Activated gamma-delta T cell treated with anti-CD3 and anti-CD28 coated beads, Interleukin-2, amount 50 U/mL, for 16 hours (primary cell): ENCODE results near the gene RASGRP1.

Experiments used
- DNase-seq: peaks from one replicate; pipeline ENCODE4 v3.0.0-alpha.2; 2020; ENCODE audit warnings: low read depth

The RASGRP1 gene

GRCh38 chr15:38535491-38536200 lies 29.0 kb downstream of the RASGRP1 start:
- DNase-seq: no peak

- no peak for DNase-seq
Measured at GRCh38 chr15:38534691-38535090, 29.9 kb downstream of the RASGRP1 start.

DNA sequence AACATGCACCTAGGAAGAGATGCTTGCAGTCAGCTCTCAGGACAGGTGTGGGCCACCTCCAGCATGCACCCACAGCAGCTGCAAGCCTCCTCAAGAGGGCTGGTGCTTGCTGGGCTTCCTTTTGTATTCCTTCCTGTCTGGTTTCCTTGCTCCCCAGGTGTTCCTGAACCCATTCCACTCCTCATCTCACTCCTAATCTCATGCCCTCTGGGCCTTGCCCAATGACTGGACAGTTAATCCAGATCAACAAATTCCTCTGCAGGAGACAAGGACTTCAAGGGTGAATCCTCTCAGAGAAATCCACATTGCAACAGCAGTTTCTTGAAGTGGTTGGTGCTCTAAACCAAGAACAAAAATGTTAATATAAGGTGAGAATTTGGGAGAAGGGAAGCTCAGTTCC lies 30.7 kb downstream of the RASGRP1 start:
- DNase-seq: no peak

DNA sequence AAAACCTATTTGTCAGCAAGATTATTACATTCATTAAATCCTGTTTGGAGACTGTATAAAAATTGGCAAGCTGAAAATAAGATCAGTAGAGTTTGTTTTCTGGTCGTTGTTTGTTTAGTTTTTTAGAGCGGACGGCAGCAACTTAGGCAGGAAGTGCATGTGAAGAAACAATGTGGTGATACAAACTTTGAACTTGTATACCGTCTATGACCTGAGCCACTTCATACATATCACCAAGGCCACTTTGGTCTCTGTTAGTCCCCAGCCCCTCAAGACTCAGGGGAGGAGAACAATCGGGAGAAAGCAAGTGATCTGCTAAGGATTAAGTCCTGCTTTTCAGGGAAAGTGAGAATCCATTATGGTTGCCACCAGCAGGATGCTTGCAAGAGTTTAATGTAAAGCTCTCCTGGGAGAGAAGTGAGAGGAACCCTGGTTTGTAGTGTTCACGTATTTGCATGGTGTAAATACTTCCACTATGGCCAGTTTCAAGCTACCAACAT lies 31.1 kb downstream of the RASGRP1 start:
- DNase-seq: no peak

- no peak for DNase-seq
Measured at GRCh38 chr15:38532728-38533127, 31.9 kb downstream of the RASGRP1 start.

- DNase-seq: no peak
Measured at GRCh38 chr15:38531509-38531908, 33.1 kb downstream of the RASGRP1 start.

DNA sequence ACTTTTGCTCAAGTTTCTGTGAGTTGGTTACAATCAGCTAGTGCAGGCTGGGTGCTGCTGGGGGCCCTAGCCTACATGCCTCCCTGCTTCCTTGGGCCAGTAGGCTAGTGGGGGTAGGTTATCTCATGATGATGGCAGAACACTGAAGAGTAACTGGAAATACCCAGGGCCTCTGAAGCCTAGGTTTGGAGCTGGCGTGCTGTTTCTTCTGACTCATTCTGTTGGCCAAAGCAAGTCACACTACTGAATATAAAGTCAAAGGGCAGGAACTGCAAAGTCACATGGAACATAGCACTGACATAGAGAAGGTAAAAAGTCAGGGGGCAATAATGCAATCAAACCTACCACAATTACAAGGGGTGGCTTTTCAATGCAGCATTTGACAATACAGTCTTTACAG lies 34.5 kb downstream of the RASGRP1 start:
- peak; percentile 14 for DNase-seq

DNA sequence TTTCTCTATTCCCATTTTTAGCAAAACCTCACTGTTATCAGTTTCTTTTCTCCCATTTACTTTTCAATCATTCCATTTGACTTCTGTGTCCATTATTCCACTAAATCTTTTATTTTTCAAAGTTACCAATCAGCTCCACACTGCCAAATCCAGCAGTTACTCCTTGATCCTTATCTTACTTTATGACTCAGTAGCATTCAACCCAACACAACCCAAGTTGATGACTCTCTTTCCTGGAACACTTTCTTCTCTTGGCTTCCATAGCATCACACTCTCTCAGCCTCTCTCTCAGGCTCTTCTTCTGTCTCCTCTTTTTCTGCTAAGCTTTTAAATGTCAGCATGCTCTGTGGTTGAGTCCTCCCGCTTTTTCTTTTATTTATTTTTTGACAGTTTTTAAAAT lies 36.3 kb downstream of the RASGRP1 start:
- DNase-seq: no peak

DNA sequence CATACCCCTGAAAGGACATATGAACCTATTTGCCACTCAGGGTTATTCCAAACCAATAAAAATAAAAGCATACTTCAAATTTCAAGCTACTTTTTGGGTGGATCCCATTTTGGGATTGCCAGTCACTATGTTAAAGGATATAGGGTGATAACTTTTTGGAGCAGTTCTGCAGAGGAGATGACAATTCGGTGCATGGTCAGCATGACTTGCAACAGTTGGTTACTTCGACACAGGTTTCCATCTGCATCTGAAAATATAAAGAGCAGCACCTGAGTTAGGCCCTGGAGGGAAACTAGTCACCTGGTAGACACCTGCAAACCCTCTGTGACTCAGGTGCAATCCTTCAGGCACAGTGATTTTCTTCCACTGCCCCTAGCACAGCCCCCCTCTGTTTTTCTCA lies 38.5 kb downstream of the RASGRP1 start:
- no peak for DNase-seq

- DNase-seq: no peak
Measured at GRCh38 chr15:38525489-38525888, 39.1 kb downstream of the RASGRP1 start.

DNA sequence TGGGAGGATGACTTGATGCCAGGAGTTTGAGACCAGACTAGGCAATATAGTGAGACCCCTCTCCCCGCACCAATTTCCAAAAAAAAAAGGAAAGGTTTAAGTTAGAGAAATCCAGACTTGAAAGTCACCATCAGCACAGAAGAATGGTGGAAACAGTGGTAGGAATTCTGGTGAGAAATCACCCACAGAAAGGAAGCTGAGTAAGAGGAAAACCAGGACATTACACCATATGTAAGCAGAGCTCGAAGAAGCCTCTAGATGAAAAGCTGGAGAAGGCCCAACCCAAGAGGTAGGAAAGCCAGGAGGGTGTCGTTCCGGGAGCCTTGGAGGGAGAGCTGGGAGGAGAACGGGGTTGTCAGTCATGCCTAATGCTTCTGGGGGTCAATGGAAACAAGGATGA lies 40.5 kb downstream of the RASGRP1 start:
- DNase-seq: no peak

DNA sequence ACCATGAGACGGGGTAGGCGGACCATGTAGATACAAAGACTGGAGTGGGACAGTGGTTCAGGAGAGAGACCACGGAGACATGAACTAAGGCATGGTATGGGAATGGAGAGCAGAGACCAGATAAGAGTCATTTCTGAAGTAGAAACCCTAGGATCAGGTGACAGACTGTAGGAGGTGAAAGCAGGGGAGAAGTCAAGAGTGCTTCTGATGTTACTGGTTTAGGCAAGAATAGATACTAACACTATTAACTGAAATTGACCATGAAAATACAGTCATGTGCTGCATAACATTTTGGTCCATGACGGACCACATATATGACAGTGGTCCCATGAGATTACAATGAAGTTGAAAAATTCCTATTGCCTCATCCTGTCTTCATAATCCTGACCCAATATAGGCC lies 41.7 kb downstream of the RASGRP1 start:
- no peak for DNase-seq

DNA sequence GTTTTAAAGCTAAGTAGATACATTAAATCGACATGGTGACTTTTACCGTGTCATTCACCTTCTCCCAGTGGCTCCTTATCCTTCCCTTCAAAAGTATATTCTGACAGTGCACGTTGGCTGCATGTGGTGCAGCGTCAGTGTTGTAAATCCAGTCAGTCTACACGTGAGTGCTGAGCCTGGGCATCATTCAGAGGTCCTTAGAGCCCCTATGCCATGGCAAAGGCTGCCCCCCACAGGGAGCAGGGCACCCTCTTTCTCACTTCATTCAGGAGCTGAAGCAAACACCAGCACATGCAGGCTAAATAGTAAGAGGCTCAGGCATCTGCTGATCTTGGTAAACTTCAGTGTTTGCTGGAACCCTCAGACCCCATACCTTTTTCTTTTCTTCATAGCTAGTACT lies 43.3 kb downstream of the RASGRP1 start:
- no peak for DNase-seq

DNA sequence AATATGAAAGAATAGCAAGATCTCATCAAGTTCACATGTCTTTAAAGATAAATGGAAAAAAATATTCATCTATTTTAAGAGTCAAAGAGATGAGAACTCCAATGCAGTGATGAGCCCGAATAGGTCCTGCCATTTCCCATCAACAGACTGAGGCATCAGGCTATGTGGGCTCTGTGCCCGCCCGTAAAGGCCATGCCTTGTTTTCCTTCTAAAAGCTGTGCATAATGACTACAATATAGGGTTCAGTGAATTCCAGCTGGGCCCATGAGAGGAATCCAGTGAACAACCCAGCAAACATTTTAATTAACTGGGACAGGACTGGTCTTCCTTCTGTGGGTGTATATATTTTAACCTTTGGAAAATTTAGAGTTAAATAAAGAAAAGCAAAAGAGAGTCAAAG lies 44.6 kb downstream of the RASGRP1 start:
- no peak for DNase-seq

DNA sequence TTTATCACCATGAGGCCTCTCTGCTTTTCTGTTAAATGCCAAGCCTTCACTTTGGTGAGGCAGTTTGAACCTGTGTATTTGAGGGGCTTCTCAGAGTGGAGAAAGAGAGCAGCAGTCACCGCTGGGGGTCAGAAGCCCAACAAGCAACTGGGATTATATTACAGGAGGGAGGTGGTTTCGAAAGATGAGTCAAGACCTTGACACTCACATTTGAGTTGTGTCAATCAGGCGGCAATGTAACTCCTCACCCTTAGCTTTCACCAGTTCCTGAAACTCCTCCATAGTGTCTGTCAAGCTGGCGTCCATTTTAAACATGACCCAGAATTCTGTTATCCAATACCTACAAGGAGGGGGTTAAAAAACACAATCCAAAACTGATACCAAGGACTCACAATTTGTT lies 46.5 kb downstream of the RASGRP1 start:
- DNase-seq: no peak

DNA sequence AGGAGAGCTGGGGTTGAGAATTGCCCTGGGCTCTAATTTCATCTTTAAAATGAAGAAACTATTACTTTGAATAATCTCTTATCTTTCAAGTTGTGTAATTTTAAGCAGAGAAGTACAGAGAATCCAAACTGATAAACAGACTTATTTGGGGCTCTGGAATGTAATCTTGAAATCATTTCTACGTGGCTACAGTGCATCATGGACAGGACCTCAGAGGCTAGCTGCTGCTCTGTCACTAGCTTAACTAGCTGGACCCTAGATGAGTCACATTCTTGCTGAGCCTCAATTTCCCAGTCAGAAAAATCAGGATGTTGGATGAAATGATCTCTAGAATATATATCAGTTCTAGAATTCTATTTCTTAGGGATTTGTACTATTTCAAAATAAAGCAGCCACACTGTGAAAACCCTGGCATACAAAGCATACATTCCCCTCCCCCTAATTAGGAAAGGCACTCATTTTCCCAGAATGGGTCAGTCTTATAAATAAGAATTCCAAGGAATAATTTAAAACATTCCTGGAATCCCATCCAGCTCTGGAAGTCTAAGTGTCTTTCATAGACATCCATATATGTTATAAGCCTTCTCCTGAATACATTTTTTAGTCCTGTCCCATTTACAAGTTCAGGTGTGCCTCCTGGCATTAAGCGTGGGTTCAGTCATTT lies 47.2 kb downstream of the RASGRP1 start:
- DNase-seq: no peak

- no peak for DNase-seq
Measured at GRCh38 chr15:38516626-38517025, 48.0 kb downstream of the RASGRP1 start.

DNA sequence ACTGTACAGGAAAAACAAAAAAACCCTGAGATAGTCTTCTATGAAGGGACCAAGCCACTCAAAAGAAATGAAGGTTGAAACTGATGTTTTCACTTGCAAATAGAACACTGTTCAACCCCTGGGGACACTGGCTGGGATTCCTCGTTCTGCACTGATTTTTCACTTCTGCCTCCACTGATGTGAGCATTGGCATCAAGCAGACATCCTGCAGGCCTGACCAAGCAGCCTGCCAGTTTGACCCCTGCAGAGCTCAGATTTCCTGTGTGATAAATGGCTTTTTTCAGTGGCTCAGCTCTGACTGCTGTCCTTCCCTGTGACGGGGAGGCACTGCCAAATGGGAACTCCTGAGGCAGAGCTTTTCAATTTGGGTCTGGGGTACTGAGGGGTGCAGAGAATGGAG lies 50.0 kb downstream of the RASGRP1 start:
- DNase-seq: no peak

DNA sequence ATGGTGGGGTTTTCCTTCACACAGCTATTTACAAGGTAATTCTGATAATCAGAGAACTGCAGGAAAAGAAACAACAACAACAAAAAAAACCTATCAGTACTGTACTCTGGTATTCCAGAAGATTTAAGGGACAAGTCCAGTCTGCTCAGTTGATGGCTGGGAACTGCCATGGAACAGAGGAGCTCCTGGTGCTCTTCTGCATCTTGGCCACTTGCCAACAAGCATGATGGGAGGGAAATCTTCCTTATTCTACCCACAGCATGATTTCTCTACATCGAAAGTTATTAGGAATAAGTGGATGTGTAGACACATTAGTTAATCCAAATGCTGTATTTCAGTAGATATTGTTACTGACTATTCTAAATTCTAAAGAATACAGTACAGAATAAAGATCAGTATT lies 51.7 kb downstream of the RASGRP1 start:
- no peak for DNase-seq

DNA sequence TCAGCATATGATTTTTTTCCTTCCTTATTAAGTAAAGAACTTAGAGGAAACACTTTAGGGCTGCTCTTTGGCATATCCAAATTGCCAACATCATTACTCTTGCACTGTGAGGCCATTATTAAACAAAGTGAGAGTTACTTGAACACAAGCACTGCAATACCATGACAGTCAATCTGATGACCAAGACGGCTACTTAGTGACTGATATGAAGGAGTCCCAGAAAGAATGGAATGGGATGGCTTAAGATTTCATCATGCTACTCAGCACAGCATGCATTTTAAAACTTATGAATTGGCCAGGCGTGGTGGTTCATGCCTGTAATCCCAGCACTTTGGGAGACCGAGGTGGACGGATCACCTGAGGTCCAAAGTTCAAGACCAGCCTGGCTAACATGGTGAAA lies 55.5 kb downstream of the RASGRP1 start:
- no peak for DNase-seq

GRCh38 chr15:38508647-38509046 lies 56.0 kb downstream of the RASGRP1 start:
- DNase-seq: no peak

- no peak for DNase-seq
Measured at GRCh38 chr15:38507570-38507969, 57.0 kb downstream of the RASGRP1 start.

DNA sequence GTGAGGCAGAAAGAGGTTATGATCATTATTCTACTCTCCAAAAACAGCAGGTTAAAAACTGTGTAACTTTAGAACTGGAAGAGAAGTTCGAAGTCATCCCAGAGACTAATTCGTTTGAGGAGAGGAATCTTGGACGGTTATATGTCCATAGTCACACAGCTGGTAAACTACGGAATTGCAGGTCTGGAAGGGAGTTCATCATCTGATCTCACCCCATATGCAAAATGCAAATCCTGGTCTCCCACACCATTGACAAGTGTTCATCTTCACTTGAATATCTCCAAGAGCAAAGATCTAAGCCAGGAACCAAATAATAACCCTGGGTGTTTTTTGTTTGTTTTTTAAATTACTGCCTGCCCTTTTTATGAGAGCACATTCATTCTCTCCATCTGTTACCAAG lies 57.6 kb downstream of the RASGRP1 start:
- no peak for DNase-seq
